Activated T-cell treated with anti-CD3 and anti-CD28 coated beads, Interleukin-2, amount 50 U/mL, for 24 hours (primary cell): ENCODE results near the gene IL17F.
"Not testable (repeated sequence)": the region's sequence is repeated elsewhere in the genome, so short reads cannot be mapped to it uniquely, and the experiment has no call there.

ENCODE experiments used
- DNase-seq: peaks from one replicate; pipeline ENCODE4 v3.0.0-alpha.2; 2020
- H3K27ac Mint-ChIP-seq: 2 replicates; pipeline ENCODE4 v1.8.0; 2020; ENCODE audit warnings: mild to moderate bottlenecking, mixed read lengths
- H3K27me3 Mint-ChIP-seq: 2 replicates; pipeline ENCODE4 v1.8.0; 2020; ENCODE audit warnings: mixed read lengths
- H3K36me3 Mint-ChIP-seq: 2 replicates; pipeline ENCODE4 v1.8.0; 2020; ENCODE audit warnings: low read depth, mixed read lengths
- H3K4me1 Mint-ChIP-seq: 2 replicates; pipeline ENCODE4 v1.8.0; 2020; ENCODE audit warnings: low read depth, mixed read lengths
- H3K4me3 Mint-ChIP-seq: 2 replicates; pipeline ENCODE4 v1.8.0; 2020; ENCODE audit warnings: mild to moderate bottlenecking, moderate library complexity, mixed read lengths
- H3K9me3 Mint-ChIP-seq: 2 replicates; pipeline ENCODE4 v1.8.0; 2020; ENCODE audit warnings: mixed read lengths

Gene IL17F

GRCh38 chr6:52227495-52227894 lies 16.8 kb downstream of the IL17F start:
- H3K36me3 Mint-ChIP-seq, result no peaks in the 10 kb centered on the region

GRCh38 chr6:52221302-52221701 lies 23.0 kb downstream of the IL17F start:
- Mint-ChIP-seq H3K4me1 (peaks cover 14% of the 10 kb centered on the region), H3K27ac (no peak overlapping the region), H3K4me3 (no peak overlapping the region), H3K27me3 (peaks cover 57% of the 10 kb centered on the region), H3K36me3 (no peaks in the 10 kb centered on the region), H3K9me3 (no peaks in the 10 kb centered on the region)
- no peak for DNase-seq

More at GRCh38 chr6:52227495-52227894, 16.8 kb downstream of the IL17F start:
- Mint-ChIP-seq H3K27ac (peak overlapping the region; percentile 9), H3K4me1 (peaks cover 34% of the 10 kb centered on the region), H3K27me3 (peaks cover 49% of the 10 kb centered on the region), H3K9me3 (no peaks in the 10 kb centered on the region), H3K4me3 (no peak overlapping the region)
- DNase-seq, result peak; percentile 60

GRCh38 chr6:52217761-52218160 lies 26.5 kb downstream of the IL17F start:
- Mint-ChIP-seq H3K27me3 (peaks cover 31% of the 10 kb centered on the region), H3K9me3 (no peaks in the 10 kb centered on the region), H3K4me1 (peaks cover 16% of the 10 kb centered on the region), H3K36me3 (no peaks in the 10 kb centered on the region), H3K4me3 (no peak overlapping the region), H3K27ac (no peak overlapping the region)
- no peak for DNase-seq

GRCh38 chr6:52216932-52217575 lies 27.2 kb downstream of the IL17F start:
- H3K27me3 Mint-ChIP-seq, result peaks cover 34% of the 10 kb centered on the region
- H3K27ac Mint-ChIP-seq, result no peak overlapping the region
- no peaks in the 10 kb centered on the region for H3K36me3 Mint-ChIP-seq
- no peak overlapping the region for H3K4me3 Mint-ChIP-seq
- H3K9me3 Mint-ChIP-seq, result no peaks in the 10 kb centered on the region
- DNase-seq, result no peak
- peaks cover 15% of the 10 kb centered on the region for H3K4me1 Mint-ChIP-seq

GRCh38 chr6:52215787-52216186 lies 28.5 kb downstream of the IL17F start:
- no peak overlapping the region for H3K27ac Mint-ChIP-seq
- peaks cover 38% of the 10 kb centered on the region for H3K27me3 Mint-ChIP-seq
- H3K4me3 Mint-ChIP-seq, result no peak overlapping the region
- no peaks in the 10 kb centered on the region for H3K9me3 Mint-ChIP-seq
- peaks cover 7% of the 10 kb centered on the region for H3K4me1 Mint-ChIP-seq
- no peak for DNase-seq
- no peaks in the 10 kb centered on the region for H3K36me3 Mint-ChIP-seq

GRCh38 chr6:52213127-52213526 lies 31.2 kb downstream of the IL17F start:
- H3K4me3 Mint-ChIP-seq, result no peak overlapping the region
- H3K9me3 Mint-ChIP-seq, result no peaks in the 10 kb centered on the region
- no peak overlapping the region for H3K27ac Mint-ChIP-seq
- peaks cover 16% of the 10 kb centered on the region for H3K4me1 Mint-ChIP-seq
- peaks cover 45% of the 10 kb centered on the region for H3K27me3 Mint-ChIP-seq
- no peak for DNase-seq
- H3K36me3 Mint-ChIP-seq, result no peaks in the 10 kb centered on the region

- Mint-ChIP-seq H3K27ac (no peak overlapping the region), H3K9me3 (no peaks in the 10 kb centered on the region), H3K27me3 (peaks cover 55% of the 10 kb centered on the region), H3K4me3 (no peak overlapping the region), H3K36me3 (no peaks in the 10 kb centered on the region), H3K4me1 (peaks cover 16% of the 10 kb centered on the region)
- DNase-seq, result no peak
Measured at GRCh38 chr6:52210227-52210626, 34.1 kb downstream of the IL17F start.

GRCh38 chr6:52209770-52210169 lies 34.5 kb downstream of the IL17F start:
- no peaks in the 10 kb centered on the region for H3K9me3 Mint-ChIP-seq
- no peak overlapping the region for H3K4me3 Mint-ChIP-seq
- H3K27me3 Mint-ChIP-seq, result peaks cover 55% of the 10 kb centered on the region
- H3K27ac Mint-ChIP-seq, result no peak overlapping the region
- DNase-seq, result no peak
- H3K36me3 Mint-ChIP-seq, result no peaks in the 10 kb centered on the region
- H3K4me1 Mint-ChIP-seq, result peaks cover 16% of the 10 kb centered on the region

GRCh38 chr6:52208612-52209011 lies 35.7 kb downstream of the IL17F start:
- DNase-seq, result no peak
- Mint-ChIP-seq H3K27me3 (peaks cover 58% of the 10 kb centered on the region), H3K4me1 (peaks cover 16% of the 10 kb centered on the region), H3K27ac (no peak overlapping the region), H3K9me3 (no peaks in the 10 kb centered on the region), H3K36me3 (no peaks in the 10 kb centered on the region), H3K4me3 (no peak overlapping the region)

- Mint-ChIP-seq H3K36me3 (no peaks in the 10 kb centered on the region), H3K9me3 (no peaks in the 10 kb centered on the region), H3K27me3 (peaks cover 50% of the 10 kb centered on the region), H3K27ac (no peak overlapping the region), H3K4me1 (peaks cover 9% of the 10 kb centered on the region), H3K4me3 (no peak overlapping the region)
- no peak for DNase-seq
Measured at GRCh38 chr6:52207066-52207465, 37.2 kb downstream of the IL17F start.

GRCh38 chr6:52201493-52201892 lies 42.8 kb downstream of the IL17F start:
- peaks cover 30% of the 10 kb centered on the region for H3K27me3 Mint-ChIP-seq
- no peak for DNase-seq
- peaks cover 23% of the 10 kb centered on the region for H3K9me3 Mint-ChIP-seq
- peaks cover 12% of the 10 kb centered on the region for H3K4me1 Mint-ChIP-seq
- no peaks in the 10 kb centered on the region for H3K36me3 Mint-ChIP-seq
- H3K27ac Mint-ChIP-seq, result peak overlapping the region; percentile 85
- H3K4me3 Mint-ChIP-seq, result no peak overlapping the region

GRCh38 chr6:52201046-52201445 lies 43.3 kb downstream of the IL17F start:
- H3K27me3 Mint-ChIP-seq, result peaks cover 30% of the 10 kb centered on the region
- H3K36me3 Mint-ChIP-seq, result no peaks in the 10 kb centered on the region
- DNase-seq, result no peak
- H3K9me3 Mint-ChIP-seq, result peaks cover 23% of the 10 kb centered on the region
- H3K4me3 Mint-ChIP-seq, result no peak overlapping the region
- H3K4me1 Mint-ChIP-seq, result peaks cover 12% of the 10 kb centered on the region
- H3K27ac Mint-ChIP-seq, result peak overlapping the region; percentile 85

- H3K4me1 Mint-ChIP-seq, result peaks cover 12% of the 10 kb centered on the region
- not testable (repeated sequence) for H3K27ac Mint-ChIP-seq, H3K36me3 Mint-ChIP-seq, DNase-seq, H3K4me3 Mint-ChIP-seq
- H3K27me3 Mint-ChIP-seq, result peaks cover 32% of the 10 kb centered on the region
- H3K9me3 Mint-ChIP-seq, result peaks cover 23% of the 10 kb centered on the region
Measured at GRCh38 chr6:52200088-52200487, 44.2 kb downstream of the IL17F start.

- Mint-ChIP-seq H3K4me3 (no peak overlapping the region), H3K36me3 (no peaks in the 10 kb centered on the region), H3K4me1 (peaks cover under 1% of the 10 kb centered on the region), H3K27ac (no peak overlapping the region), H3K27me3 (peaks cover 41% of the 10 kb centered on the region), H3K9me3 (peaks cover 15% of the 10 kb centered on the region)
- DNase-seq, result no peak
Measured at GRCh38 chr6:52195886-52196285, 48.4 kb downstream of the IL17F start.

- Mint-ChIP-seq H3K27me3 (peaks cover 51% of the 10 kb centered on the region), H3K36me3 (no peaks in the 10 kb centered on the region), H3K4me3 (no peak overlapping the region), H3K4me1 (peaks cover 5% of the 10 kb centered on the region), H3K9me3 (no peaks in the 10 kb centered on the region), H3K27ac (no peak overlapping the region)
- DNase-seq, result no peak
Measured at GRCh38 chr6:52191824-52192223, 52.5 kb downstream of the IL17F start.

- Mint-ChIP-seq H3K27ac (no peak overlapping the region), H3K4me3 (no peak overlapping the region), H3K4me1 (peaks cover 7% of the 10 kb centered on the region), H3K36me3 (no peaks in the 10 kb centered on the region), H3K27me3 (peaks cover 61% of the 10 kb centered on the region), H3K9me3 (no peaks in the 10 kb centered on the region)
- DNase-seq, result no peak
Measured at GRCh38 chr6:52190409-52190808, 53.9 kb downstream of the IL17F start.
